ENCODE measurements around the gene TSKU. TPM values are rescaled to one million over a fixed set of nuclear protein-coding genes. Genes with fewer than 3 reads are reported as not detected.

Gene TSKU
- total and polyA plus RNA-seq, 9 of the 15 experiments (the other 6 are each of a cell fraction or from before 2014, with no cell fraction given): 0.60 to 11.9 (median 8.4) TPM

GRCh38 chr11:76788661-76789442 is 5.7 kb downstream of the TSKU start:
- TF ChIP-seq ZBTB17 (CRISPR knock-in tag; IDR thresholded peaks at IDR 0.05) (no peak), PHB2 (IDR thresholded peaks at IDR 0.05; ENCODE audit: low read depth) (no peak), FOXA3 (CRISPR knock-in tag; conservative IDR thresholded peaks at IDR 0.05 in 1 of 2, IDR thresholded peaks at IDR 0.05 in 1 of 2) (peak in 1 of 2 experiments; percentile 49; a peak in 1 of 4 replicates), NR2C1 (IDR thresholded peaks at IDR 0.05) (no peak), NR2C1 (tag; IDR thresholded peaks at IDR 0.05) (0 out of 2 replicates have a peak, but pooled peaks have one; percentile 11)
- Histone ChIP-seq H3K79me2 (ENCODE audit: control insufficient read depth, insufficient read depth, low read length) (peaks cover 96% of the 10 kb centered on the region), H3K27ac (ENCODE audit: extremely low read depth, low read depth, low read length) (peak overlapping the region; percentile 26; the same call in 1 of the 3 replicates), H3K36me3 (ENCODE audit: control insufficient read depth, insufficient read depth, low read length) (peaks cover 24% of the 10 kb centered on the region; the same call in 2 of the 3 replicates), H2AFZ (ENCODE audit: low read depth, low read length) (no peak overlapping the region), H3K4me2 (ENCODE audit: insufficient read depth, low read length) (peak overlapping the region; percentile 41), H3K9me1 (ENCODE audit: control insufficient read depth, insufficient read depth, low read length) (peaks cover 10% of the 10 kb centered on the region), H3K9me3 (replicated peaks; ENCODE audit: control insufficient read depth, insufficient read depth, low read depth, low read length) (0 out of 2 replicates have a peak, but pooled peaks cover 3% of the 10 kb centered on the region), H3K9ac (ENCODE audit: insufficient read depth in 1 of 2, low read depth in 2 of 2, low read length in 2 of 2) (no peak overlapping the region), H3K4me1 (replicated peaks in 1 of 2; ENCODE audit: control insufficient read depth in 2 of 2, insufficient read depth in 2 of 2, low read length in 2 of 2) (peaks cover 46 to 55% of the 10 kb centered on the region in 2 experiments; a peak in 4 of 5 replicates), H3K4me3 (no peak overlapping the region), H3K27me3 (ENCODE audit: control insufficient read depth in 2 of 2, insufficient read depth in 2 of 2, low read length in 2 of 2) (no peaks in the 10 kb centered on the region), H4K20me1 (replicated peaks; ENCODE audit: control insufficient read depth, insufficient read depth, low read length) (peaks cover 22% of the 10 kb centered on the region)
- ATAC-seq (no peak), DNase-seq (ENCODE audit: extremely low read depth in 1 of 4, low spot score in 3 of 4) (no peak), FAIRE-seq (no peak)
- BruUV-seq (replicated peaks): no TSS peak
- in situ Hi-C loops (cut with MboI) (no loop called here), intact Hi-C loops (cut with micrococcal nuclease) (no loop called here)
- ChIA-PET CTCF (ENCODE audit: low intra/inter-chr PET ratio) (no interaction called here), POLR2A (interaction anchor here (0.5 to 2.2 kb wide), 4 partner anchors 9 to 66 kb away, joined by 3 to 9 read pairs (median 3); no protein-coding TSS in a partner anchor)
- 87% methylated on average over 10 of the region's 10 CpGs for WGBS (ENCODE audit: insufficient coverage, low coverage, missing lambda C conversion rate)

GRCh38 chr11:76789443-76789719 is 6.2 kb downstream of the TSKU start:
- TF ChIP-seq GATAD2A (IDR thresholded peaks at IDR 0.05) (no peak), PTRF (tag; IDR thresholded peaks at IDR 0.05) (no peak), ZNF232 (CRISPR knock-in tag; IDR thresholded peaks at IDR 0.05) (no peak), KDM1A (IDR thresholded peaks at IDR 0.05) (peak; percentile 48 to 49)
- DNase-seq (ENCODE audit: extremely low read depth in 1 of 4, low spot score in 3 of 4): no peak
- POLR2A ChIA-PET: interaction anchor here (0.5 kb wide), 1 partner anchor 66 kb away, joined by 3 read pairs; no protein-coding TSS in a partner anchor
- Histone ChIP-seq H3K4me3 (no peak overlapping the region), H3K79me2 (ENCODE audit: control insufficient read depth, insufficient read depth, low read length) (peaks cover 95% of the 10 kb centered on the region), H4K20me1 (replicated peaks; ENCODE audit: control insufficient read depth, insufficient read depth, low read length) (peaks cover 22% of the 10 kb centered on the region), H3K4me2 (ENCODE audit: insufficient read depth, low read length) (no peak overlapping the region), H3K9me1 (ENCODE audit: control insufficient read depth, insufficient read depth, low read length) (peaks cover 10% of the 10 kb centered on the region), H2AFZ (ENCODE audit: low read depth, low read length) (no peak overlapping the region), H3K27ac (ENCODE audit: extremely low read depth, low read depth, low read length) (no peak overlapping the region), H3K4me1 (replicated peaks in 1 of 2; ENCODE audit: control insufficient read depth in 2 of 2, insufficient read depth in 2 of 2, low read length in 2 of 2) (peaks cover 46 to 50% of the 10 kb centered on the region in 2 experiments; a peak in 4 of 5 replicates), H3K36me3 (ENCODE audit: control insufficient read depth, insufficient read depth, low read length) (peaks cover 24% of the 10 kb centered on the region; the same call in 2 of the 3 replicates), H3K9ac (ENCODE audit: insufficient read depth in 1 of 2, low read depth in 2 of 2, low read length in 2 of 2) (no peak overlapping the region), H3K9me3 (replicated peaks; ENCODE audit: control insufficient read depth, insufficient read depth, low read depth, low read length) (0 out of 2 replicates have a peak, but pooled peaks cover 3% of the 10 kb centered on the region), H3K27me3 (ENCODE audit: control insufficient read depth in 2 of 2, insufficient read depth in 2 of 2, low read length in 2 of 2) (no peaks in the 10 kb centered on the region)
- no peak for FAIRE-seq
- 72% methylated on average over 2 of the region's 2 CpGs for whole genome bisulfite sequencing (ENCODE audit: insufficient coverage, low coverage, missing lambda C conversion rate)
- no TSS peak for BruUV-seq (replicated peaks)
- CTCF ChIA-PET (ENCODE audit: low intra/inter-chr PET ratio): no interaction called here
- in situ Hi-C loops (cut with MboI) (no loop called here), intact Hi-C loops (cut with micrococcal nuclease) (no loop called here)
- ATAC-seq: no peak

All from K562 (cell line).